HepG2 (cell line): ENCODE results near the gene TENT4B. TPM values are rescaled to one million over a fixed set of nuclear protein-coding genes. Genes with fewer than 3 reads are reported as not detected.

ENCODE experiments used
- CBX1 ChIP-seq: IDR thresholded peaks from one replicate; pipeline ENCODE4 v1.6.1; 2016; ENCODE audit warnings: antibody characterized with exemption, low read depth
- CENPX ChIP-seq: sonication (generic); formaldehyde crosslinking; IDR thresholded peaks from 2 replicates; pipeline ENCODE4 v1.9.0; 2021; ENCODE audit warnings: mild to moderate bottlenecking, missing genetic modification reagents, moderate library complexity
- KAT7 ChIP-seq: IDR thresholded peaks from 2 replicates; pipeline ENCODE4 v1.6.1; 2018; ENCODE audit warnings: borderline replicate concordance, missing compliant biosample characterization
- MATR3 ChIP-seq: sonication (generic); formaldehyde crosslinking; IDR thresholded peaks from 2 replicates; pipeline ENCODE4 v1.4.0; 2020; ENCODE audit warnings: missing genetic modification reagents
- PREB ChIP-seq: sonication (generic); formaldehyde crosslinking; IDR thresholded peaks from 2 replicates; pipeline ENCODE4 v1.4.0; 2020; ENCODE audit warnings: missing genetic modification reagents
- STAG1 ChIP-seq: sonication (generic); formaldehyde crosslinking; IDR thresholded peaks from 2 replicates; pipeline ENCODE4 v1.4.0; 2020; ENCODE audit warnings: missing genetic modification reagents
- TCF7L2 ChIP-seq: IDR thresholded peaks from 2 replicates; pipeline ENCODE4 v1.6.1; 2011; ENCODE audit warnings: mild to moderate bottlenecking, low read depth, low read length, moderate library complexity
- ZNF280B ChIP-seq: sonication (generic); formaldehyde crosslinking; IDR thresholded peaks from 2 replicates; pipeline ENCODE4 v1.5.0; 2020; ENCODE audit warnings: missing genetic modification reagents, mild to moderate bottlenecking, borderline replicate concordance
- ZNF776 ChIP-seq: sonication (generic); formaldehyde crosslinking; IDR thresholded peaks from 2 replicates; pipeline ENCODE4 v1.4.0; 2020; ENCODE audit warnings: mild to moderate bottlenecking, missing genetic modification reagents
- polyA plus RNA-seq, 8 experiments: library from polyadenylated mRNA; depleted of rRNA in 3 of 8; stranded (reverse) in 7 of 8; unstranded in 1 of 8; fragments of >200 nt; fragmentation: Illumina TruSeq in 4 of 8; extraction: Trizol in 4 of 8; gene quantifications; 2 replicates each; pipeline versions ENCODE4 v1.2.1 to v1.2.3, GENCODE V29; 2011 to 2016; ENCODE audit warnings: low read depth in 4 of 8, missing spikeins in 1 of 8, mixed read lengths in 1 of 8; ENCODE audit not compliant: insufficient read depth in 1 of 8
- total RNA-seq, 5 experiments: library from RNA; depleted of rRNA; stranded (reverse); fragments of >200 nt; fragmentation: Illumina TruSeq; extraction: Trizol; gene quantifications; 2 replicates each; pipeline ENCODE4 v1.2.3, GENCODE V29; 2016; ENCODE audit warnings: low read depth in 1 of 5
- TF ChIP-seq, protein P1 (sequence below): sonication (generic); formaldehyde crosslinking; IDR thresholded peaks from 2 replicates; pipeline ENCODE4 v1.9.0; 2022; ENCODE audit warnings: missing genetic modification reagents, mild to moderate bottlenecking, borderline replicate concordance
- TF ChIP-seq, protein P2 (sequence below), 2 experiments: fragments of 450-650 bp in 1 of 2; sonication (generic) in 1 of 2; formaldehyde crosslinking in 1 of 2; IDR thresholded peaks; 2 replicates each; pipeline versions ENCODE4 v1.6.1 to v1.8.0; 2016 to 2022; ENCODE audit warnings: antibody characterized with exemption in 1 of 2, mild to moderate bottlenecking in 1 of 2, missing genetic modification reagents in 1 of 2
- TF ChIP-seq, protein P3 (sequence below): sonication (generic); formaldehyde crosslinking; IDR thresholded peaks from 2 replicates; pipeline ENCODE4 v1.5.0; 2020; ENCODE audit warnings: missing genetic modification reagents

The TENT4B gene
- total and polyA plus RNA-seq, 2 of the 13 experiments (the other 11 are each of a cell fraction or from before 2014, with no cell fraction given) = 15.0 to 32.8 TPM

DNA sequence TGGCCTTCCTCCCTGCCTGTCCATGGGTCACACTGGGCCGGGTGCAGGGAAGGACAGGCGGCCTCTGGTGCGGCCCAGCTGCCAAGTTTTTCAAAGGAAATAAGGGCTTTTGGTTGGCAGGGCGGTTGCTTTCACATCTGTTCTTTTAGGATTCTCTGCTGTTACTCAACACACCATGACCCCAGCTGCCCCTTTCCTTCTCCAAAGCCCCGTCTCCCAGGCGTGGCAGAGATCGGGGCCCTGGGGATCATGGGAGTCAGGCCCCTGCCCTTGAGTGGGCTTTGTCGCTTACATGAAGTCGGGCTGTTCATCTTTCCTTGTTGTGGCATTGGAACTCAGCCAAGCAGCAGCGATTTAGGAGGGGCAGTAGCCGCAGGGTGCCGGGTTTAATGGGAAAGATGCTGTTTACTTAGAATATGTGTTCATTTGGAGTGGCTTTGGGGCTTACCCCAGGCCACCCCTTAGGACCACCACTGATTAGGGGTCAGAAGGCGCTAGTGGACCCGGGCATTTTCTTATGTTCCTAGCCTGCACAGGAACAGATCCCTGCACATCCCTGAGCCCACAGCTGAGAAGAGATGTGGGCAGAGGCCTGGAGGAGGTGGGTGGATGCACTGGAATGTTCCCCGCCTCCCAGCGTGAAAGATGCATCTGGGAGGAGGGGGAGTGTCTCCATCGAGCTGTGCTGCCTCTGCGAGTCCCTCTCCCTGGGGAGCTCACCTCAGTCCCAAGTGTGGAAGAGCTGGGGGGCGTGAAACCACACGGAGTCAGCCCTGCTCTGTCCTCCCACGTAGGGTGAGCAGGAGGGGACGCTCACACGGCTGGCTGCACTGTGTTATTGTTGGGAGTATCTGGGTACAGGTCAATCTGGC is 106.5 kb downstream of the TENT4B start (continued):
- TF ChIP-seq ZNF280B (CRISPR knock-in tag) (peak; percentile 52; the same call in 1 of the 2 replicates), STAG1 (no peak), CBX1 (no peak), CENPX (no peak), MATR3 (CRISPR knock-in tag) (no peak), ZNF776 (no peak), TCF7L2 (no peak), KAT7 (CRISPR knock-in tag) (no peak), PREB (CRISPR knock-in tag) (no peak)
- TF ChIP-seq, protein P1, sequence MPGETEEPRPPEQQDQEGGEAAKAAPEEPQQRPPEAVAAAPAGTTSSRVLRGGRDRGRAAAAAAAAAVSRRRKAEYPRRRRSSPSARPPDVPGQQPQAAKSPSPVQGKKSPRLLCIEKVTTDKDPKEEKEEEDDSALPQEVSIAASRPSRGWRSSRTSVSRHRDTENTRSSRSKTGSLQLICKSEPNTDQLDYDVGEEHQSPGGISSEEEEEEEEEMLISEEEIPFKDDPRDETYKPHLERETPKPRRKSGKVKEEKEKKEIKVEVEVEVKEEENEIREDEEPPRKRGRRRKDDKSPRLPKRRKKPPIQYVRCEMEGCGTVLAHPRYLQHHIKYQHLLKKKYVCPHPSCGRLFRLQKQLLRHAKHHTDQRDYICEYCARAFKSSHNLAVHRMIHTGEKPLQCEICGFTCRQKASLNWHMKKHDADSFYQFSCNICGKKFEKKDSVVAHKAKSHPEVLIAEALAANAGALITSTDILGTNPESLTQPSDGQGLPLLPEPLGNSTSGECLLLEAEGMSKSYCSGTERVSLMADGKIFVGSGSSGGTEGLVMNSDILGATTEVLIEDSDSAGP = no peak
- TF ChIP-seq, protein P2, sequence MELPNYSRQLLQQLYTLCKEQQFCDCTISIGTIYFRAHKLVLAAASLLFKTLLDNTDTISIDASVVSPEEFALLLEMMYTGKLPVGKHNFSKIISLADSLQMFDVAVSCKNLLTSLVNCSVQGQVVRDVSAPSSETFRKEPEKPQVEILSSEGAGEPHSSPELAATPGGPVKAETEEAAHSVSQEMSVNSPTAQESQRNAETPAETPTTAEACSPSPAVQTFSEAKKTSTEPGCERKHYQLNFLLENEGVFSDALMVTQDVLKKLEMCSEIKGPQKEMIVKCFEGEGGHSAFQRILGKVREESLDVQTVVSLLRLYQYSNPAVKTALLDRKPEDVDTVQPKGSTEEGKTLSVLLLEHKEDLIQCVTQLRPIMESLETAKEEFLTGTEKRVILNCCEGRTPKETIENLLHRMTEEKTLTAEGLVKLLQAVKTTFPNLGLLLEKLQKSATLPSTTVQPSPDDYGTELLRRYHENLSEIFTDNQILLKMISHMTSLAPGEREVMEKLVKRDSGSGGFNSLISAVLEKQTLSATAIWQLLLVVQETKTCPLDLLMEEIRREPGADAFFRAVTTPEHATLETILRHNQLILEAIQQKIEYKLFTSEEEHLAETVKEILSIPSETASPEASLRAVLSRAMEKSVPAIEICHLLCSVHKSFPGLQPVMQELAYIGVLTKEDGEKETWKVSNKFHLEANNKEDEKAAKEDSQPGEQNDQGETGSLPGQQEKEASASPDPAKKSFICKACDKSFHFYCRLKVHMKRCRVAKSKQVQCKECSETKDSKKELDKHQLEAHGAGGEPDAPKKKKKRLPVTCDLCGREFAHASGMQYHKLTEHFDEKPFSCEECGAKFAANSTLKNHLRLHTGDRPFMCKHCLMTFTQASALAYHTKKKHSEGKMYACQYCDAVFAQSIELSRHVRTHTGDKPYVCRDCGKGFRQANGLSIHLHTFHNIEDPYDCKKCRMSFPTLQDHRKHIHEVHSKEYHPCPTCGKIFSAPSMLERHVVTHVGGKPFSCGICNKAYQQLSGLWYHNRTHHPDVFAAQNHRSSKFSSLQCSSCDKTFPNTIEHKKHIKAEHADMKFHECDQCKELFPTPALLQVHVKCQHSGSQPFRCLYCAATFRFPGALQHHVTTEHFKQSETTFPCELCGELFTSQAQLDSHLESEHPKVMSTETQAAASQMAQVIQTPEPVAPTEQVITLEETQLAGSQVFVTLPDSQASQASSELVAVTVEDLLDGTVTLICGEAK (IDR thresholded peaks at IDR 0.05) = no peak
- TF ChIP-seq, protein P2 (CRISPR knock-in tag; IDR thresholded peaks at IDR 0.05) = no peak
- TF ChIP-seq, protein P3, sequence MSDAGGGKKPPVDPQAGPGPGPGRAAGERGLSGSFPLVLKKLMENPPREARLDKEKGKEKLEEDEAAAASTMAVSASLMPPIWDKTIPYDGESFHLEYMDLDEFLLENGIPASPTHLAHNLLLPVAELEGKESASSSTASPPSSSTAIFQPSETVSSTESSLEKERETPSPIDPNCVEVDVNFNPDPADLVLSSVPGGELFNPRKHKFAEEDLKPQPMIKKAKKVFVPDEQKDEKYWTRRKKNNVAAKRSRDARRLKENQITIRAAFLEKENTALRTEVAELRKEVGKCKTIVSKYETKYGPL = no peak
